ENCODE data around the gene HS3ST3B1.
A peak's percentile ranks its signal among the peaks of the same experiment; 100 is the strongest.

HS3ST3B1 gene

GRCh38 chr17:14300575-14301278 lies at the start of gene HS3ST3B1:
HS3ST3B1 (plus strand) TSS chr17:14301081; CDS start chr17:14301519, 438 bp downstream.
- peak; percentile 96 to 99 for DNase-seq (ENCODE audit: low read depth in 2 of 2)

DNA sequence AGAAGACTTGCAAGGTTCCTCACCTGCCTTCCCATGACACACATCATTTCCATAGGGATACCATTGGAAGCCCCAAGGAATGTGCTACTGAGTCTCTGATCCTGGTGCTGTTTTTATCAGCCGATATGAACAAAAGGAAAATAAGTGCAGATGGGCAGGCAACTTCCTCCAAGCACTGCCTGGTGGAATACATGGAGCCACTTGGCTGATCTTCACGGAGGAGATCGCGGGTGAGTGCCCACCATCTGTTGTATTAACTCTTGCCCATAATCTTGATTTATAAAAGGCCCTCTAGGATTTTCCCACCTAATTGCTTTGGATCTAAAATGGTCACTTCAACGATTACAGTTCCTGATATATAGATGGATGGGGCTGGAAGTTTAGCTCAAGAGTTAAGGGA lies 39.5 kb upstream of the HS3ST3B1 start:
- DNase-seq (ENCODE audit: low read depth in 2 of 2) = no peak

- no peak for DNase-seq (ENCODE audit: low read depth in 2 of 2)
These were observed 32.6 kb upstream of the HS3ST3B1 start for GRCh38 chr17:14268264-14268663.

GRCh38 chr17:14269473-14269872 lies 31.4 kb upstream of the HS3ST3B1 start:
- no peak for DNase-seq (ENCODE audit: low read depth in 2 of 2)

- DNase-seq (ENCODE audit: low read depth in 2 of 2) = no peak
These were observed 30.4 kb upstream of the HS3ST3B1 start for GRCh38 chr17:14270508-14270907.

DNA sequence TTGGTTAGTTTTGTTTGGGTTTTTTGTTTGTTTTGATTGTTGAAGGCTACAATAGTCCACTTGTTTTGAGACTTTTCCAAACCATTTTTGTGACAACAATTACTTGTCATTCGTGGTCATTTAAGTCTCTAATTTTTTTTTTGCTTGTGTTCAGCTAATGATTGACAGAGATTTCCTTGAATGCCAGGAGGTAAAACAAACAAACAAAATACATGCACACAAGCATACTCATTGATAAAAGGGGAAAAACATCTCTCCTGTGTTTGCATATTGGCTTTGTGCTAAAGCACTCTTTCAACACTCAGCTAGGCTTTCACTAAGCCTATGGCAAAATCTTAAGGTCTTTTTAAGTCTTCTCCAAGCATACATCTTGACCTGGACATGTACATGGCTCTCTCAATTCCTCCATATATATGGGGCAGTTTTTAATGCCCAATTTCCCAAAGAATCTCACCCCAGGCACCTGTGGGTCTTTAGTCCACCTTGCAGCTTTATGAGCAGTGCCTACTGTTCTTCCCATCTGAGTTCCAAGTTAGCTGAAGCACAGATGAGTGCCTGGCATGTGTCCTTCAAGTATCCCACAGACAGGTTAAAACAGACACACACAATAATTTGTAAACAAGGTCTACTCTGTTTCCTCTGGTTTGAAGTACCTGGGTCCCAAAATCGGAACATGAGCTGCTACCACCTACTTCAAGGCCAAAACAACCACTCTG lies 24.2 kb upstream of the HS3ST3B1 start:
- no peak for DNase-seq (ENCODE audit: low read depth in 2 of 2)

GRCh38 chr17:14281530-14281929 lies 19.4 kb upstream of the HS3ST3B1 start:
- DNase-seq (ENCODE audit: low read depth in 2 of 2) = no peak

GRCh38 chr17:14282726-14283125 lies 18.2 kb upstream of the HS3ST3B1 start:
- DNase-seq (ENCODE audit: low read depth in 2 of 2) = no peak

DNA sequence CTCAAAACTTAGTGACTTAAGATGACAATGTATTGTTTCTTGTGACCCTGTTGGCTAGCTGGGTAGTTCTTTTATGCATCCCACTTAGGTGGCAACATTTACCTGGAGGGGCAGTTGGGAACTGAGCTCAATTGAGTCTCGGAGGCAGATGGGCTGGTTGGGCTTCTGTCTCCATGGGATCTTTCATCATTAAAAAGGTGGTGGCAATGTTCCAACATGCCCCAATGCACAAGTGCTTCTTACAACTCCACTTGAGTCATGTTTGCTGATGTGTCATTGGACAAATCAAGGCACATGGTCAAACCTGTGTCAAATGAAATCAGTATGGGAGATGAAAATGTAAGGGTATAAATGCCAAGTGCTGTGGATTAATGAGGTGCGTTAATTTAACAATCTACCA lies 11.7 kb upstream of the HS3ST3B1 start:
- DNase-seq (ENCODE audit: low read depth in 2 of 2) = no peak

GRCh38 chr17:14294876-14295275 lies 6.0 kb upstream of the HS3ST3B1 start:
- DNase-seq (ENCODE audit: low read depth in 2 of 2) = no peak

- DNase-seq (ENCODE audit: low read depth in 2 of 2) = no peak
These were observed 5.2 kb upstream of the HS3ST3B1 start for GRCh38 chr17:14295676-14296075.

DNA sequence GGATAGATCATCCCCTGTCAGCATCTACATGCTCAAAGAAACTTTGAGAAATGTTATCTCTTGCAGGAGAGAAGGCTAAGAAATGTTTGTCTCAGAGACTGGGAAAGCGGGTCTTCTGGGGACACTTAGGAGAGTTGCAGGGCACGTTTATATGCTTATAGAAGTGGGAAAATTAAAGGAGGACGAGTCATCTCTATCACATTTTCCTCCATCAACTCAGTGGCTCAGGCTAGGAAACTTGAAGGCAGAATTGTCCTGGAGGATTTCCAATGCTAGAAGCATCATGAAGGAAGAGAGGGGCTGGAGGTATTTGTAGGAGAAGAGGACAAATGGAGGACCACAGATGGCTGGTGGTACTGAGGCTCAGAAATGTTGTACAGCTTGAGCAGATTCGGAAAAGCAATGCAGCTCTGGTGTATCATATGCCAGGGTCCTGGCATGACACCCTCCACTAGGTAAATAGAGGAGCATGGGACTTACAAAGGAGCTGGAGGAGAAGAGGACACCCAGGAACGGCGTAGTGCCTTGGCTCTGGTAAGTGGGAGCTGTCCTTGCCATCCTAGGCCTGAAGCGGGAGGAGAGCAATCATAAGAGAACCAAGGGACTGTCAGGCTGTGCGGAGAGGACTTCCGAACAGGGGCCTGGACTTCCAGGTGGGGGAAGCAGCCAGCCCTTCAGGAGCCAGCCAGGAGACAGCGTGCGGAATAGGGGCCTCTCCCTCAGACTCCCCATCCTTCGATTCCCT lies 4.5 kb upstream of the HS3ST3B1 start:
- DNase-seq (ENCODE audit: low read depth in 2 of 2) = no peak

DNA sequence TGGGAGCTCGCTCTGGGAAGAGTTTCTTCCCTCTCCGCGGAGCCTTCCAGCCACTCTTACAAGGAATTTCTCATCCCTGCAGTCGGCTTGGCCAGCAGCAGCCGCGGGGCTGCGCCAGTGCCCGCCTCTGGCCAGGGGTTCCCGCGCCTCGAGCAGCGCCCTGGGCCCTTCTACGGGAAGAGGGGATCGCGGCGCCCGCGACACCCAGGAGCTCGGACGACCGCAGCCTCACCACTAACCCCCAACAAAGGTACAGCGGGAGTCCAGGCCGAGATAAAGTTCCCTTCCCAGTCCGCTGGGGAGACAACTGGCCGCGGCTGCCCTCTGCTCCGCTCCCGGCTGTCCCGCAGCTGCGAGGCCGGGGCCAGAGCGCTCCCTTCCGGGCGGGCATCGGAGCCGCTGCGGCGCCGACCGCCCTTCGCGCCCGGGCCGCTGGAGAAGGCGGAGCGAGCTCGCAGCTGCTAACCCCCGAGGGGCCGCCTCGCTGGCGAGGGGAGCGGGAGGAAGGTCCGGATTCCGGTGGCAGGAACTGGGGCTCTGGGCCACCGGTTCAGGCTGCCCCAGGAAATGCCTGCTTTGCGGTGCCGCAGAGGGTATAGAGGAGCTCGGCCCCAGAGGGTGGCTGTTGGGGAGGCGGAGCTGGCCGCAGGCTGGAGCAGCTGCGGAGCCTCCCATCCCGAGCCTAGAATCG lies 3.6 kb upstream of the HS3ST3B1 start:
- DNase-seq (ENCODE audit: low read depth in 2 of 2) = peak in 1 of 2 donors; percentile 24

- DNase-seq (ENCODE audit: low read depth in 2 of 2) = no peak
These were observed 2.5 kb upstream of the HS3ST3B1 start for GRCh38 chr17:14298221-14298946.

GRCh38 chr17:14298947-14299279 lies 2.0 kb upstream of the HS3ST3B1 start:
- DNase-seq (ENCODE audit: low read depth in 2 of 2) = no peak

GRCh38 chr17:14299280-14300141 lies 1.4 kb upstream of the HS3ST3B1 start:
- peak in 1 of 2 donors; percentile 38 for DNase-seq (ENCODE audit: low read depth in 2 of 2)

DNA sequence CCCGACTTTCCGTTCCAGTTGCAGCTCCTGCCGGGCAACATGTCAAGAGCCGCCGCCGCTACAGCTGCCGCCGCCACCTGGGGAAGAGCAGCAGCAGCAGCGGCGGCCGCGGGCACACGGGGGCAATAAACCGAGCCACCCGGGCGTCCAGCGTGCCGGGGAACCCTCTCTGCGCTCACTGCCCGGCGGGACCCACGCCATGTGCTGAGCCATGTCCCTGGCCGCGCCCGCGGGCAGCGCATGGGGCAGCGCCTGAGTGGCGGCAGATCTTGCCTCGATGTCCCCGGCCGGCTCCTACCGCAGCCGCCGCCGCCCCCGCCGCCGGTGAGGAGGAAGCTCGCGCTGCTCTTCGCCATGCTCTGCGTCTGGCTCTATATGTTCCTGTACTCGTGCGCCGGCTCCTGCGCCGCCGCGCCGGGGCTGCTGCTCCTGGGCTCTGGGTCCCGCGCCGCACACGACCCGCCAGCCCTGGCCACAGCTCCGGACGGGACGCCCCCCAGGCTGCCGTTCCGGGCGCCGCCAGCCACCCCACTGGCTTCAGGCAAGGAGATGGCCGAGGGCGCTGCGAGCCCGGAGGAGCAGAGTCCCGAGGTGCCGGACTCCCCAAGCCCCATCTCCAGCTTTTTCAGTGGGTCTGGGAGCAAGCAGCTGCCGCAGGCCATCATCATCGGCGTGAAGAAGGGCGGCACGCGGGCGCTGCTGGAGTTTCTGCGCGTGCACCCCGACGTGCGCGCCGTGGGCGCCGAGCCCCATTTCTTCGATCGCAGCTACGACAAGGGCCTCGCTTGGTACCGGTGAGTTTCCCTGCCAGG lies 604 bp downstream of the HS3ST3B1 start:
- peak in 1 of 2 donors; percentile 23 for DNase-seq (ENCODE audit: low read depth in 2 of 2)

GRCh38 chr17:14302091-14302430 lies 1.2 kb downstream of the HS3ST3B1 start:
- DNase-seq (ENCODE audit: low read depth in 2 of 2) = peak; percentile 52 to 55

GRCh38 chr17:14302431-14303099 lies 1.7 kb downstream of the HS3ST3B1 start:
- DNase-seq (ENCODE audit: low read depth in 2 of 2) = peak; percentile 74 to 78
